Activated naive CD4-positive, alpha-beta T cell treated with anti-CD3 and anti-CD28 coated beads, Interleukin-2, amount 50 U/mL, for 16 hours (primary cell): Measurements from ENCODE around the gene CARNS1.

ENCODE experiments used
- DNase-seq: peaks from one replicate; pipeline ENCODE4 v3.0.0-alpha.2; 2020

CARNS1 gene

DNA sequence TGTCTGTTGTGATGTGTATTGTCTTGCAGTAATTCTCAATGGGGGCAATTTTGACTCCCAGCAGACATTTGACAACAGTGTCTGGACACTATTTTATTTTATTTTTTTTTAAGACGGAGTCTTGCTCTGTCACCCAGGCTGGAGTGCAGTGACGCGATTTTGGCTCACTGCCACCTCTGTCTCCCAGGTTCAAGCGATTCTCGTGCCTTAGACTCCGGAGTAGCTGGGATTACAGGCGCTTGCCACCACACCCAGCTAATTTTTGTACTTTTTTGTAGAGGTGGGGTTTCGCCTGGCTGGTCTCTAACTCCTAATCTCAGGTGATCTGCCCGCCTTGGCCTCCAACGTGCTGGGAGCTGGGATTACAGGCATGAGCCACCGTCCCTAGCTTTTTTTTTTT lies 14.2 kb downstream of the CARNS1 start:
- no peak for DNase-seq

- DNase-seq = no peak
Measured at GRCh38 chr11:67431346-67432249, 16.1 kb downstream of the CARNS1 start.

GRCh38 chr11:67432655-67433349 lies 17.3 kb downstream of the CARNS1 start:
- DNase-seq = no peak

- DNase-seq = no peak
Measured at GRCh38 chr11:67433536-67434394, 18.3 kb downstream of the CARNS1 start.

- DNase-seq = no peak
Measured at GRCh38 chr11:67434395-67434881, 19.0 kb downstream of the CARNS1 start.

DNA sequence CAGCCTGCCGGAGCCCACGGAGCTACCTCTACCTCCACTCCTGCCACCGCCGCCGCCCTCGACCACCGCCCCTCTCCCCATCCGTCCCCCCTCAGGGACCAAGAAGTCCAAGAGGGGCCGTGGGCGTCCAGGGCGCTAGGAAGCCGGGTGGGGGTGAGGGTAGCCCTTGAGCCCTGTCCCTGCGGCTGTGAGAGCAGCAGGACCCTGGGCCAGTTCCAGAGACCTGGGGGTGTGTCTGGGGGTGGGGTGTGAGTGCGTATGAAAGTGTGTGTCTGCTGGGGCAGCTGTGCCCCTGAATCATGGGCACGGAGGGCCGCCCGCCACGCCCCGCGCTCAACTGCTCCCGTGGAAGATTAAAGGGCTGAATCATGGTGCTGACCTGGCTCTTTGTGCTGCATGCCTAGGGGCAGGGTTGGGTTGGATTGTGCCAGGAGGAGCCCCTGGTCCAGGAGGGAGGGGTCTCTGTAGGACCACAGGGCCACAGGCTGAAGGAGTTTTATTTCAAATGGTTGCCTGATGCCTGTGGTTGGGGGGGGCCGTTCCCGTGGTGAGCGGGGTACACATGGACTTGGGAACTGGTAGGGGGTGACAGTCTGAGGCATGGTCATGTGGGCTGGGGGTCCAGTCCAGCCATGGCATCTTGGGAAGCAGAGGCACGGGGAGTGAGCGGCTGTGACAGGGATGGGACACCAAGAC lies 19.7 kb downstream of the CARNS1 start:
- no peak for DNase-seq

- DNase-seq = no peak
Measured at GRCh38 chr11:67435727-67436458, 20.4 kb downstream of the CARNS1 start.

GRCh38 chr11:67436459-67437081 lies 21.1 kb downstream of the CARNS1 start:
- DNase-seq = peak; percentile 71

GRCh38 chr11:67437082-67437808 lies 21.8 kb downstream of the CARNS1 start, which contains the start of gene PTPRCAP:
Gene PTPRCAP (minus strand): TSS chr11:67437682. CDS start chr11:67437619, 63 bp downstream.
- peak; percentile 64 for DNase-seq

- DNase-seq = no peak
Measured at GRCh38 chr11:67437809-67438157, 22.3 kb downstream of the CARNS1 start.

GRCh38 chr11:67438158-67438902 lies 22.9 kb downstream of the CARNS1 start:
- DNase-seq = peak; percentile 82

DNA sequence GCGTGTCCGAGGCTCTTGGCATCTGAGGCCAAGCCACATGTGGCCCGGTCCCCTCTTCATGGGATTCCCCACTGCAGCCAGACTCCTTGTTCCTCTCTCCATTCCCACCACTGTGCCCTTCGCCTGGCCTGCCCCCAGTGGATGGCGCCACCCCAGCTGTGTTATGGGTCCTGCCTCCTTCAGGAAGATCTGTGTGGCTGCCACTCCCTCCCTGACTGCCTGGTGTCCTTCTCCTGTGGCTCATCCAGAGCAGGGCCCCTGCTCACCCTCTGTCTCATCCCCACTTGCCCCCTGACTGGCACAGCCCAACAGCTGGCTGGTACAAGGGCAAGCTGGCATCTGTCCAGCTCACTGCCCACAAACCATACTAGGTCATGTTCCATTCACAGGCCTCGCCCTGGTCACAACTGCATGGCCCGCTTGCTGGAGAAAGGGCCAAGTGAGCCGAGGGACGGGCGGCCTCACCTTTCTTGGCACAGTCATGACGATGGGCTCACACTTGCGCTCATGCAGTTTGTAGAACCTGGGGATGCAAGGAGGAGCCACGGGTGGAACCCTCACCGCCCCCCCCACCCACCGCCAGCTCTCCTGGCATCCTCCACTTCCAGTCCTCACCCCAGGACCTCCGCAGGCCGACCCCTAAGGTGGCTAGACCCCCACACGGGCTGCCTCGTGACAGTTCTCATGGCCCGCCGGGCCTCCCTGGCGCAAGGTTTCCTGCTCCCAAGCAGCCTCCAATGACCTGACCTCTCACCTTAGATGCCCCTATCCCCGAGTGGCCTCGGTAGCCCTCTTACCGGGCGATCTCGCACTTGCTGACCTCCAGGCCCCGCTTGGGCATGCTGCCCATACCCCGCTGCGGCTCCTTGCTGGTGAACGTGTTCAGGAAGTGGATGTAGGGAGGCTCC lies 24.1 kb downstream of the CARNS1 start:
- DNase-seq = no peak

DNA sequence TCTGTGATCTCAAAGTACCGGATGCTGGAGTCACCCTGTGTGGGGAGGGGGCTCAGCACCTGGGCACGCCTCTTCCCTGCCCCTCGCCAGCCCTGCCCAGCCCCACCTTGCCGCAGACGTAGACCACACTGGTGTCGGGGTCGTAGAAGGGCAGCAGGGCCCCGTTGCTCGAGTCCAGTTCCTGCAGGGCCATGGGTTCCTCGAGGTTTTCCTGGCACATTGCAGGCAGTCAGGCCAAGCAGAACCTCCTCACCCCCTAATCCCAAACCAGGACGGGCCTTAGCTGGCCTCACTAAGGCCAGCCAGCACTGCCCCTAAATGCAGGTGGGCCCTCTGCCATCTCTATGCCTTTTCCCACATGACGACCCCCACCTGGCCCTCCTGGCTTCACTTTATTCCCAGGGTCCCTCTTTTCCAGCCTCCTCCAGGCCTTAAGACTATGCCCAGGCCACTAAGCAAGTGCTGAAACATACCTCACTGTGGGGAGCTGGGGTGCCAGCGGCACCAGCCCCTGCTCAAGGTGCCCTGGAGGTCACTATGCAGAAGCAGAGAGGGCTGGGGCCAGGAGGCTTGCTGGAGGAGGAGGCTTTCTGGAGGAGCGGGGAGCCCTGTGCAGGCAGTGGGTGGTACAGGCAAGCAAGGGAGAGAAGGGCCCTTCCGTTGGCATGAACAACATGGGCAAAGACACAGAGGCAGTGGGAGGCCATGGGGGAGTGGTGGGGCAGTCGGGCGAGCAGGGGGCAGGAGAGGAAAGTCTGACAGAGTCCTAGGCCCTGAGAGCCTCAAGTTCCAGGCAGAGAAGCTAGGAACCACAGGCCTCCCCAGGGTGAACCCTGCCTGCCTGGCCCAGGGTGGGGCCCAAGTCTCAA lies 25.0 kb downstream of the CARNS1 start:
- no peak for DNase-seq

DNA sequence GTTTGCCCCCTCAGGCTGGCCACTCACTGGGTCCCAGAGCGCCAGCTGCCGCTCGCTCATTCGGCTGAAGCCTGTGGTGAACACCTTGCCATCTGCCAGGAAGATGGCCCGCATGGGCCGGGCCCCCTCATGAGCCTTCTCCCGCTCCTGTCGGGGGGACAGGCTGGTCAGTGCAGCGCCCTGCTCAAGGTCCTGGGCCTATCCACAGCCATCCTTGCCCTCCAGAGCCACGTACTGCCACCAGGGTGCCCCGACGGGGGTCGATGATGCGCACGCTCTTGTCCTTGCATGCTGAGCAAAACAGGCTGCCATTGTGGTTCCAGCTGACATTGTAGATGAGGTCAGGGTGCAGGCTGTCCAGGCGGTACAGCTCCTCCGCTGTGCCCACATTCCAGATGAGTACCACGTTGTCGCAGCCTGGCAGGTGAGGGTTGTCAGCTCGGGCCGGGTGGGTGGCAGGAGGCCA lies 25.7 kb downstream of the CARNS1 start:
- DNase-seq = no peak

- DNase-seq = no peak
Measured at GRCh38 chr11:67441731-67442351, 26.4 kb downstream of the CARNS1 start.

GRCh38 chr11:67442504-67443404 lies 27.3 kb downstream of the CARNS1 start:
- DNase-seq = no peak
